ENCODE data around the gene STAM2. TPM values are rescaled to one million over a fixed set of nuclear protein-coding genes. Genes with fewer than 3 reads are reported as not detected.

The STAM2 gene
- 20.1 and 25.1 TPM in 2 replicates for total RNA-seq

DNA sequence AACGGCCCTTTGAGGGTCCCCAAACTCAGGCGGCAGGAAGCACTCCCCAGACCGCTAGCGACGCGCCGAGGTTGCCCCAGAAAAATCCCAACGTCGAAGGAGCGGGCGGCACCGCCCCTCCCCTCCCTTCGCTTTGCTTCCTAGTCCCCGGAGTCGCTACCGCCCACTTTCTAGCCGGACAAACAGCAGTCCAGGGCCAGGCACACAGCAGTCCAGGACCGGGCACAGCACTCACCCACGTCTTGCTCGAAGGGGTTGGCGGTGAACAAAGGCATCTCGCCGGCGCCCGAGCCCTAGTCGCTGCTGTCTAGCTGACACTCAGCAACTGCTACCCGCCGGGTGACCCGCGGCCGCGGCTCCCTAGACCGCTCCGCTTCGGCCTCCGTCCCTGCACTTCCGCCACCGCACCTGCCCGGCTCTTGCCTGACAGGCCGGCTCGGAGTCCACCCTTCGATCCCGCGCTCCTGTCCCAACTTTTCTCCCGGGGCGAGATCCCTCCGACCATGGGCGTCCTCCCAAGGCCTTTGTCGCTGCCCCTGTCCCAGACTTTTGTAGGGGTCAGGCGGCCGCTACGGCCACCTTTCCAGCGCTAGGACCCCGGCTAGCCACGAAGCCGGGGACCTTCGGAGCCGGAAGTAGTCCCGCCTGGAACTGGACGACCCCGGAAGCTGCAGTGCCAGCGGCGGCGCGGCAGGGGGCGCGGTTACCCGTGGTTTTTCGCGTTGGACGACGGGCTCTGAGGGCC is at the start of gene STAM2:
Gene STAM2 (minus strand): TSS at position 396 of the 745 bp plus-strand sequence. CDS start 121 bp downstream, at position 275.

DNA sequence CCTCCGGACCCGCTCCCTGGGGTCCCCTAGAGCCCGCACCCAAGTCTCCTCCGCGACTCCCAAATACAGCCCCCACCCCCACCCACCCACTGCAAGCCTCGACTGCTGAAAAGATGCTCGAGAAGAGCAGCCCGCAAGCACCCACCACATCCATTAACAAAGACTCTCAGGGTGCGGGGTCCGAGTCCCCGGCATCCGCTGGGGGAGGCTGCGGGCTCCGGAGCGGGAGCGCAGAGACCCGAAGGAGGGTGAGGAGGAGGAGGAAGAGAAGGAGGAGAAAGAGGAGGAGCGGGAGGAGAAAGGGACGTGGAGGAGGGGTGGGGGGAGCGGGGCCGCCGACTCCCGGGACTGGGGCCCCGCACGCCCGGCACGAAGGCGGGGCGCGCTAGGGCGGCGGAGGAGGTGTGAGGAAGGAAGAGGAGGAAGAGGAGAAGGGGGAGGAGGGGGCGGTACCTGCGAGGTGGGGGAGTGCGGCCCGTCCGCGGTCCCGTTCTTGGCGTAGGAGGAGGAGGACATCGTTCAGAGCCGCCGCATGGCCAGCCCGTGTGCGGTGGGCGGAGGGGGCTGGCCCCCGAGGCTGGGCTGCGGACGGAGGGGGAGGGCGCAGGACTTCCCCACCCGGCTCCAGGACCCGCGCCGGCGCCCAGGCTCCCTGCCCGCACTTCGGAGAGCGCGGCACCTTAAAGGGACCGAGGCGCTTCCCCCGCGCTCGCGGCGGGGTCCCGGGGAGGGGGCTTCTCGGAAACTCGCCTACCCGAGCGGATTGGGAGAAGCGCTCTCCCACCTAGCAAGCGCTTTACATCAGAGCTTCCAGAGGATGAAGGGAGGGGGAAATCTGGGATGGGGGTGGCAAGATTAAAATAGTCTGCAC is 76.8 kb downstream of the STAM2 start, which contains the start of gene CACNB4:
Gene CACNB4 (minus strand): TSS at position 549 of the 871 bp plus-strand sequence.

Other genes with a start within 250 kb of the STAM2 start
- gene CACNB4, start 76.7 kb downstream of the STAM2 start, total RNA-seq: under 0.01 and 0.15 TPM in 2 replicates
- 12.0 and 12.6 TPM in 2 replicates for gene FMNL2, start 159.4 kb upstream of the STAM2 start, total RNA-seq

Data from bronchus fibroblast of lung (primary cell).